HG02943 (cell line): ENCODE results near the gene EEF2K.
"Not testable (repeated sequence)": the region's sequence is repeated elsewhere in the genome, so short reads cannot be mapped to it uniquely, and the experiment has no call there.

ENCODE experiments used
- ATAC-seq: cut with Tn5 transposase; IDR thresholded peaks from one replicate; pipeline ENCODE4 v1.9.1; 2021; ENCODE audit warnings: mild to moderate bottlenecking, low read depth, moderate library complexity; ENCODE audit not compliant: unreplicated experiment

The EEF2K gene

GRCh38 chr16:22291020-22291419 lies 84.9 kb downstream of the EEF2K start:
- ATAC-seq, result no peak

- no peak for ATAC-seq
These were observed 85.8 kb downstream of the EEF2K start for GRCh38 chr16:22291860-22292318.

- no peak for ATAC-seq
These were observed 86.2 kb downstream of the EEF2K start for GRCh38 chr16:22292320-22292719.

GRCh38 chr16:22293137-22294106 lies 87.3 kb downstream of the EEF2K start:
- no peak for ATAC-seq

GRCh38 chr16:22296225-22297113 lies 90.4 kb downstream of the EEF2K start:
- ATAC-seq, result no peak

- peak; percentile 76 for ATAC-seq
These were observed 91.2 kb downstream of the EEF2K start, which contains the start of gene POLR3E for GRCh38 chr16:22297114-22297870. Gene POLR3E, plus strand, starts transcription at chr16:22297409. Its CDS starts 5,560 bp downstream, at chr16:22302969.

- ATAC-seq, result peak; percentile 26
These were observed 92.0 kb downstream of the EEF2K start for GRCh38 chr16:22297871-22298733.

- no peak for ATAC-seq
These were observed 93.0 kb downstream of the EEF2K start for GRCh38 chr16:22299036-22299435.

GRCh38 chr16:22300427-22301071 lies 94.5 kb downstream of the EEF2K start:
- ATAC-seq, result no peak

GRCh38 chr16:22301423-22301822 lies 95.3 kb downstream of the EEF2K start:
- ATAC-seq, result not testable (repeated sequence)

GRCh38 chr16:22302776-22303363 lies 96.8 kb downstream of the EEF2K start:
- ATAC-seq, result no peak

GRCh38 chr16:22304411-22304810 lies 98.3 kb downstream of the EEF2K start:
- ATAC-seq, result no peak

GRCh38 chr16:22306788-22307187 lies 100.7 kb downstream of the EEF2K start:
- no peak for ATAC-seq

GRCh38 chr16:22307838-22308237 lies 101.8 kb downstream of the EEF2K start:
- no peak for ATAC-seq

- no peak for ATAC-seq
These were observed 102.9 kb downstream of the EEF2K start for GRCh38 chr16:22308824-22309520.

- no peak for ATAC-seq
These were observed 105.4 kb downstream of the EEF2K start for GRCh38 chr16:22311520-22311919.

GRCh38 chr16:22312897-22313781 lies 107.1 kb downstream of the EEF2K start:
- no peak for ATAC-seq
